ENCODE results near the gene HOMER2.

DNA sequence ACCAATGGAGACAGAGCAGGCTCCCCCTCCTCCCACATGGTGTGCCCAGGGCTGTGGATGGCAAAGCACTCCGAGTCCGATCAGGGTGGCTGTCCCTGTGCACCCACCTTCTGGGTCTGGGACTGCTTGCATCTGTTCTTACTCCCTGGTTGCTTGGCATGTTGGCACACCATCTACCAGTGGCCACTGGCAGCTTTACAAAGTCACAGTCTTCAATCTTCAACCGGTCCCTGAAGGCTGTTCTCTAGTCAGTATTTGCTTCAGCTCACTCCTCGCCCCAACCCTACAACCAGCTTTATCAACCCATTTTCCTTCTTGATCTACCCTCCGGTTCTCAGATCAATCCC is 14.8 kb downstream of the HOMER2 start:
- TF ChIP-seq EZH2 (IDR thresholded peaks at IDR 0.05; ENCODE audit: borderline replicate concordance, low read depth, low read length, severe bottlenecking): no peak
- TF ChIP-seq, protein P1, sequence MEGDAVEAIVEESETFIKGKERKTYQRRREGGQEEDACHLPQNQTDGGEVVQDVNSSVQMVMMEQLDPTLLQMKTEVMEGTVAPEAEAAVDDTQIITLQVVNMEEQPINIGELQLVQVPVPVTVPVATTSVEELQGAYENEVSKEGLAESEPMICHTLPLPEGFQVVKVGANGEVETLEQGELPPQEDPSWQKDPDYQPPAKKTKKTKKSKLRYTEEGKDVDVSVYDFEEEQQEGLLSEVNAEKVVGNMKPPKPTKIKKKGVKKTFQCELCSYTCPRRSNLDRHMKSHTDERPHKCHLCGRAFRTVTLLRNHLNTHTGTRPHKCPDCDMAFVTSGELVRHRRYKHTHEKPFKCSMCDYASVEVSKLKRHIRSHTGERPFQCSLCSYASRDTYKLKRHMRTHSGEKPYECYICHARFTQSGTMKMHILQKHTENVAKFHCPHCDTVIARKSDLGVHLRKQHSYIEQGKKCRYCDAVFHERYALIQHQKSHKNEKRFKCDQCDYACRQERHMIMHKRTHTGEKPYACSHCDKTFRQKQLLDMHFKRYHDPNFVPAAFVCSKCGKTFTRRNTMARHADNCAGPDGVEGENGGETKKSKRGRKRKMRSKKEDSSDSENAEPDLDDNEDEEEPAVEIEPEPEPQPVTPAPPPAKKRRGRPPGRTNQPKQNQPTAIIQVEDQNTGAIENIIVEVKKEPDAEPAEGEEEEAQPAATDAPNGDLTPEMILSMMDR (IDR thresholded peaks at IDR 0.05; ENCODE audit: borderline replicate concordance, extremely low read depth, low read length, poor library complexity, severe bottlenecking): no peak

All from DND-41 (cell line).